ENCODE measurements around the gene C1orf210. TPM values are rescaled to one million over a fixed set of nuclear protein-coding genes. Genes with fewer than 3 reads are reported as not detected.

Gene C1orf210
- total RNA-seq, 1 donor from 2014 or later: 9.9 TPM

DNA sequence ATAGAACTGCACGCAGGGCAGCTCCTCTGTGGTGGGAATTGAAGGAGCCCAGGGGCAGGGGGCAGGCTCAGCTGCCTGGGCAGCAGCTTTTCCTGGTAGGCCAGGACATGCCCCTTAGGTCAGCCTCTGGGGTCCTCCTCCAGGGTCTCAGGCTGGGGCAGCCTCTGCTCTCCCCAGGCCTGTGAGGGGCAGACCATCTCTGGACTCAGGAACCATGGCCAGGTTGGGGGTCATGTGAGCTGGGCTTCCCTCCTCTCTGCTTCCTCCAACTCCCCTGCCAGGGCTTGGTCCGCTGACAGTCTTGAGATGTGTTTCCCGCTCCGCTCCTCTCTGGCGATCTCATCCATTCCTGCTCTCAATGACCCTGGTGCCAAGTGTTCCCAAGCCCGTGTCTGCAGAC, 5.7 kb downstream of the C1orf210 start:
- no peak for DNase-seq (ENCODE audit: extremely low spot score, unreplicated experiment)
- no peak overlapping the region for H3K4me3 Mint-ChIP-seq
- no peaks in the 10 kb centered on the region for H3K36me3 Mint-ChIP-seq
- no peak overlapping the region for H3K27ac Mint-ChIP-seq
- no peaks in the 10 kb centered on the region for H3K27me3 Mint-ChIP-seq
- TF ChIP-seq, protein P1, sequence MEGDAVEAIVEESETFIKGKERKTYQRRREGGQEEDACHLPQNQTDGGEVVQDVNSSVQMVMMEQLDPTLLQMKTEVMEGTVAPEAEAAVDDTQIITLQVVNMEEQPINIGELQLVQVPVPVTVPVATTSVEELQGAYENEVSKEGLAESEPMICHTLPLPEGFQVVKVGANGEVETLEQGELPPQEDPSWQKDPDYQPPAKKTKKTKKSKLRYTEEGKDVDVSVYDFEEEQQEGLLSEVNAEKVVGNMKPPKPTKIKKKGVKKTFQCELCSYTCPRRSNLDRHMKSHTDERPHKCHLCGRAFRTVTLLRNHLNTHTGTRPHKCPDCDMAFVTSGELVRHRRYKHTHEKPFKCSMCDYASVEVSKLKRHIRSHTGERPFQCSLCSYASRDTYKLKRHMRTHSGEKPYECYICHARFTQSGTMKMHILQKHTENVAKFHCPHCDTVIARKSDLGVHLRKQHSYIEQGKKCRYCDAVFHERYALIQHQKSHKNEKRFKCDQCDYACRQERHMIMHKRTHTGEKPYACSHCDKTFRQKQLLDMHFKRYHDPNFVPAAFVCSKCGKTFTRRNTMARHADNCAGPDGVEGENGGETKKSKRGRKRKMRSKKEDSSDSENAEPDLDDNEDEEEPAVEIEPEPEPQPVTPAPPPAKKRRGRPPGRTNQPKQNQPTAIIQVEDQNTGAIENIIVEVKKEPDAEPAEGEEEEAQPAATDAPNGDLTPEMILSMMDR (conservative IDR thresholded peaks at IDR 0.05): no peak
- peaks cover 12% of the 10 kb centered on the region for H3K4me1 Mint-ChIP-seq (ENCODE audit: unreplicated experiment)
- no peaks in the 10 kb centered on the region for H3K9me3 Mint-ChIP-seq

DNA sequence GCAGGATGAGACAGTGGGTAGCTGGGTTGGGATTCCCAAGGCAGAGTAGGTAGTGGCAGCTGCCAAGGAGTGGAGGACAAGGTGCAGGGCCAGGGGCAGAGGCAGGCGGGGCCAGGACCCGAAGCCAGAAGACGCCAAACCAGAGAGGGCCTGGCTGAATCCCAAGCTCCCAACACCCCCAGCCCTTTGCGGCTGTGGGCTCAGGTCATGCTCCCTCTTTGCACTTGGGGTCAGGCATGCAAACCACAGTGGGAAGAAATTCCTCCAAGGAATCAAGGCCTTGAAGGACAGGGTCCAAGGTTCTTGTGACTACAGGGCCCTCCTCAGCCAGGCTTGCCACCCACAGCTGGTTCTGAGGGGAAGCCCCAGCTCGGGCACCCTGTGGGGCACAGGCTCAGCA, 6.2 kb downstream of the C1orf210 start:
- H3K36me3 Mint-ChIP-seq: no peaks in the 10 kb centered on the region
- TF ChIP-seq, protein P1 (conservative IDR thresholded peaks at IDR 0.05): no peak
- H3K27me3 Mint-ChIP-seq: no peaks in the 10 kb centered on the region
- H3K4me3 Mint-ChIP-seq: no peak overlapping the region
- H3K4me1 Mint-ChIP-seq (ENCODE audit: unreplicated experiment): peaks cover 11% of the 10 kb centered on the region
- H3K27ac Mint-ChIP-seq: no peak overlapping the region
- no peak for DNase-seq (ENCODE audit: extremely low spot score, unreplicated experiment)
- H3K9me3 Mint-ChIP-seq: no peaks in the 10 kb centered on the region

DNA sequence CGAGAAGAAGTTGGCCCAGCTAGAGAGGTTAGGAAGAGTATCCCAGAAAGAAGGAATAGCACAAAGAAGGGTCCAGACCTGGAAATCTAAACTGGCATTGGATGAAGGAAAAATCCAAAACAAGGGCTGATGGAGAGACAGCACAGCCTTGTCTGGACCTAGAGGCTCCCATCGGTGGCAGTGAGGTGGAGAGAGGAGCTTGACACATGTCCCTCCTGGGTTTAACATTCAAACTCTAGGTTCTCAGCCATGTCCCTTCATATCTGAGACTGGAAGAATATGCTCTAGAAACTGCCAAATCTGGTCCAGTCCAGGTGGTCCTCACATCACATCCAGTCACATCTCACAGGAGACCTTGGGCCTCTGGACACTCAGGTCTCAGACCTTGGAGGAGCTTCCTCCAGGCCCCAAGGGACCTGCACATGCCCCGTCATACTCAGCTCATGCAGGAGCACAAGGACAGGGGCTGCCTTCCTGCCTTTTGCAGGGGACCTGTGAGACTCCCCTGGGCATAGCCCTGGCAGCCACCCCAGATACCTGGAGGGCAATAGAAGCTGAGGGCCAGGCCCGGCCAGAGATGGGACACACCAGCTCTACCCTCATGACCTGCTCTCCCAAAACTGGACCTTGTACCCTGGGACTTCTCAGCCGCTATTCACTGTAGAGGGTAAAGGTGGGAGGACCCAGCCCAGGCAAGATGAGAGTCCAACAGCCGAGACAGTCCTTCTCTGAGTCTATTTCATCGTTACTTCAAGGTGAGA, 8.1 kb downstream of the C1orf210 start:
- no peak for DNase-seq (ENCODE audit: extremely low spot score, unreplicated experiment)
- Mint-ChIP-seq H3K27ac (peak overlapping the region; percentile 11), H3K4me3 (no peak overlapping the region), H3K9me3 (no peaks in the 10 kb centered on the region), H3K4me1 (ENCODE audit: unreplicated experiment) (peaks cover 10% of the 10 kb centered on the region), H3K36me3 (no peaks in the 10 kb centered on the region), H3K27me3 (no peaks in the 10 kb centered on the region)
- TF ChIP-seq, protein P1 (conservative IDR thresholded peaks at IDR 0.05): no peak

DNA sequence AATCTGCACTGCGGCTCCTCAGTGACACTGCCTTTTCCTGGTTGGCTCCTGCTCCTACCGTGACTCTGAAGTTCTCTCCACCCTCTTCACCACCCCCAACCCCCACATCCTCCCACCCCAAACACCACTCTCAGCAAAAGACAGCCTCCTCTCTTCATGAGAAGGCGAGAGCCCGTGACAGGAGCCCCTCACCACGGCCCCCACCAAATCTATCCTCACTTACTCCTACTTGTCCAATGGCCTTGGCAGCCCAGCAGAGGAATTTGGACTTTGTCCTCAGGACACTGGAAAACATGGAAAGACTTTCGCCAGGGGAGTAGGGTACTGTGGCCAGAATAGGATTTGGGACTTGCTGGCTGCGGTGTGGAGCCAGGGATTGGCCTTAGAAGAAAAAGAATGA, 8.7 kb downstream of the C1orf210 start:
- H3K36me3 Mint-ChIP-seq: peaks cover under 1% of the 10 kb centered on the region
- no peaks in the 10 kb centered on the region for H3K27me3 Mint-ChIP-seq
- no peaks in the 10 kb centered on the region for H3K9me3 Mint-ChIP-seq
- H3K4me1 Mint-ChIP-seq (ENCODE audit: unreplicated experiment): peaks cover 12% of the 10 kb centered on the region
- TF ChIP-seq, protein P1 (conservative IDR thresholded peaks at IDR 0.05): no peak
- H3K4me3 Mint-ChIP-seq: no peak overlapping the region
- no peak for DNase-seq (ENCODE audit: extremely low spot score, unreplicated experiment)
- H3K27ac Mint-ChIP-seq: peak overlapping the region; percentile 11

DNA sequence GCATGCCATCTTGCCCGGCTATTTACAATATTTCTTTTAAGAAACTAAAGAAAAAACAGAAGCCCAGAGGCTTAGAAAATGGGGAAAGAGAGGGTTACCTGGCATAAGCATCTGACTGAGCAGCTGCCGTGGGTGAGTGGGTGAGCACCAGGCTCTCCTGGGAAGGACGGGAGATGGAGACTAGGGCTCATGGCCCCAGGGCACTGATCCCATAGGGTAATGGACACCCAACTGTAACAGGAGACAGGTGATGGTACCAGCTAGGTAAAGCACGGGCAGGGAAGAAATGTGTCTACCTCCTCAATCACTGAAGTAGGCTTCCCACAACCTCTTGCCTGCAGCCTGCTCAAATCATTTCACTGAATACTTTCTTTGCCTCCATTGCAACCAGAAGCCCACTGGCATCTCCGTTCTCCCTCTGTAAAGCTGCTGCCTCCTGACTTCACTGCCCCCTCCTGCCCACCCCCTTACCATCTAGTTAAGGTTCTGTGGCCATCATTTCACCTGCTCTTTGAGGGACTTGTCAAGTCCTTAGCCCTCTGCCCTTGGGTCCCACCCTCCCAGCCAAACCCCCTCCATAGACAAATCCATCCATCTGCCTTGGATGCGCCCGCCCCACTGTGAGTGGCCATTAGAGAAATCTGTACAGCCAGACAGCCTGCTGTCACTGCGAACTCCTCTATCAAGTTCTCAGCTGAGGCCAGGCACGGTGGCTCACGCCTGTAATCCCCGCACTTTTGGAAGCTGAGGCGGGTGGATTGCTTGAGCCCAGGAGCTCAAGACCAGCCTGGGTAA, 9.4 kb downstream of the C1orf210 start:
- Mint-ChIP-seq H3K27me3 (no peaks in the 10 kb centered on the region), H3K4me3 (no peak overlapping the region), H3K36me3 (peaks cover 4% of the 10 kb centered on the region), H3K4me1 (ENCODE audit: unreplicated experiment) (peaks cover 19% of the 10 kb centered on the region), H3K9me3 (no peaks in the 10 kb centered on the region), H3K27ac (peak overlapping the region; percentile 11)
- no peak for DNase-seq (ENCODE audit: extremely low spot score, unreplicated experiment)
- TF ChIP-seq, protein P1 (conservative IDR thresholded peaks at IDR 0.05): no peak

Data from type B pancreatic cell (in vitro differentiated cells).